Endodermal cell (in vitro differentiated cells): ENCODE results near the gene ANKRD34C. TPM values are rescaled to one million over a fixed set of nuclear protein-coding genes. Genes with fewer than 3 reads are reported as not detected.

Source experiments
- DNase-seq: peaks from one replicate; pipeline ENCODE4 v3.0.0-alpha.2; 2017
- H3K27ac ChIP-seq: 2 replicates; pipeline ENCODE4 v1.5.1; 2013; ENCODE audit warnings: mild to moderate bottlenecking, low read depth, low read length, moderate library complexity
- H3K27me3 ChIP-seq: 2 replicates; pipeline ENCODE4 v1.6.1; 2013; ENCODE audit warnings: mild to moderate bottlenecking, low read length, moderate library complexity; ENCODE audit not compliant: insufficient read depth, control insufficient read depth, poor library complexity, severe bottlenecking
- H3K36me3 ChIP-seq: 2 replicates; pipeline ENCODE4 v1.7.0; 2013; ENCODE audit warnings: mild to moderate bottlenecking, low read length, moderate library complexity; ENCODE audit not compliant: control insufficient read depth, insufficient read depth
- H3K4me1 ChIP-seq: one replicate; pipeline ENCODE4 v1.7.0; 2013; ENCODE audit warnings: low read length; ENCODE audit not compliant: control insufficient read depth, insufficient read depth
- H3K4me3 ChIP-seq: 2 replicates; pipeline ENCODE4 v1.5.1; 2013; ENCODE audit warnings: mild to moderate bottlenecking, low read length, moderate library complexity
- H3K9ac ChIP-seq: 2 replicates; pipeline ENCODE4 v1.6.1; 2013; ENCODE audit warnings: mild to moderate bottlenecking, low read length, moderate library complexity; ENCODE audit not compliant: poor library complexity, severe bottlenecking; ENCODE audit errors: extremely low read depth
- H3K9me3 ChIP-seq: 2 replicates; pipeline ENCODE4 v1.6.1; 2013; ENCODE audit warnings: mild to moderate bottlenecking, low read length, moderate library complexity; ENCODE audit not compliant: control insufficient read depth
- H3K27ac Mint-ChIP-seq: 2 replicates; pipeline ENCODE4 v1.8.0; 2020; ENCODE audit warnings: mixed read lengths
- H3K27me3 Mint-ChIP-seq: 2 replicates; pipeline ENCODE4 v1.8.0; 2021; ENCODE audit warnings: mild to moderate bottlenecking, mixed read lengths; ENCODE audit not compliant: insufficient read depth
- H3K36me3 Mint-ChIP-seq: 2 replicates; pipeline ENCODE4 v1.8.0; 2020; ENCODE audit warnings: low read depth, mixed read lengths
- H3K4me1 Mint-ChIP-seq: 2 replicates; pipeline ENCODE4 v1.8.0; 2020; ENCODE audit warnings: mixed read lengths
- H3K4me3 Mint-ChIP-seq: 2 replicates; pipeline ENCODE4 v1.8.0; 2020; ENCODE audit warnings: mild to moderate bottlenecking, moderate library complexity, mixed read lengths
- H3K9me3 Mint-ChIP-seq: 2 replicates; pipeline ENCODE4 v1.8.0; 2020; ENCODE audit warnings: mild to moderate bottlenecking, mixed read lengths
- WGBS, 2 experiments: methylation state at CpG; one replicate each; pipeline versions ENCODE4 v1.1.5 to v1.1.7; 2013; ENCODE audit warnings: missing lambda C conversion rate in 2 of 2, mixed read lengths in 1 of 2; ENCODE audit not compliant: insufficient coverage in 1 of 2, insufficient read length in 1 of 2; 5-methylcytosine and 5-hydroxymethylcytosine counted together
- total RNA-seq, 2 donors: library from RNA; stranded (reverse); fragmentation: NEBNext Ultra II Directional in 1 of 2; extraction: Animal tissue kit (Norgen Biotek cat#: 25700) in 1 of 2; gene quantifications; 2 replicates in 1 of 2; 3 replicates in 1 of 2; pipeline ENCODE4 v1.2.1, GENCODE V29; 2021
- TF ChIP-seq, protein P1 (sequence below): fragments of 200-600 bp; sonication (generic); conservative IDR thresholded peaks from 2 replicates; pipeline ENCODE4 v1.5.0; 2021; ENCODE audit warnings: antibody characterized with exemption, mild to moderate bottlenecking

Gene ANKRD34C
- total RNA-seq, 2 donors from 2014 or later, result not detected

DNA sequence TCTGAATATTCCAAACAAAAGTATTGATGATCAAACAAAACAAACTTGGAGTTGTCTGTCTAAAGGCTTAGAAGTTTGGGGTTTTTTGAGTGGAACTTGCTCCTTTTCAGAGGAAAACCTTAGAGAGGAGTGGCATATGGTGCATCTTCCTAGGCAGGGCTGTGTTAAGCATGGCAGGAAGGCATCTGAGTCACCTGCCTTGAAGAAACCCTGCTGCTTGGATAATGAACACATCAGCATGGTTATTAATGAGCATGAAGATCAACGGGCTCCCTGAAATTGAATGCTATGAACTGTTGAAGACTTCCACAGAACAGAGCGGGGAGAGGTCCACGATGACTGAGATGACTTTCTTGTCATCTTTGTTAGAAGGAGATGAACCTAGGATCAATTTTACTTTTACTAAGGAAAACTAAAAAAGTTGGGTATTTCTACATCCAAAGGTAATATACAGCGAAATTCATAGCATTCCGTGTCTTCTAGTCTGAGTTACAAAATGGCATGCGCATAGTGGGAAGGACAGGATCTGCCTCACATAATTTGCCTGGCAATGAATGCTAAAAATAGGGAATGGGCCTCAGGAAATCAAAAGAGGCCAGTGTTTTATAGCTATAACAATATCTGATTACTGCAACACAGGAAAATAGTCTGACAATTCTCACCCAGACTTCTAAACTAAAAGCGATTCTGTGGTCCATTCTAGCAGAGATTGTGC is 16.8 kb downstream of the ANKRD34C start:
- no peak overlapping the region for H3K27ac Mint-ChIP-seq
- H3K4me1 Mint-ChIP-seq, result no peaks in the 10 kb centered on the region
- peaks cover 48% of the 10 kb centered on the region for H3K27me3 Mint-ChIP-seq
- no peaks in the 10 kb centered on the region for H3K36me3 Mint-ChIP-seq
- Histone ChIP-seq H3K4me1 (no peaks in the 10 kb centered on the region), H3K27me3 (peaks cover 68% of the 10 kb centered on the region), H3K4me3 (no peak overlapping the region), H3K9me3 (no peaks in the 10 kb centered on the region), H3K27ac (no peak overlapping the region), H3K36me3 (no peaks in the 10 kb centered on the region), H3K9ac (no peak overlapping the region)
- H3K9me3 Mint-ChIP-seq, result no peaks in the 10 kb centered on the region
- H3K4me3 Mint-ChIP-seq, result no peak overlapping the region
- 76 to 86% methylated on average over 3 to 7 of the region's 7 CpGs for WGBS, 2 experiments
- no peak for DNase-seq
- TF ChIP-seq, protein P1, sequence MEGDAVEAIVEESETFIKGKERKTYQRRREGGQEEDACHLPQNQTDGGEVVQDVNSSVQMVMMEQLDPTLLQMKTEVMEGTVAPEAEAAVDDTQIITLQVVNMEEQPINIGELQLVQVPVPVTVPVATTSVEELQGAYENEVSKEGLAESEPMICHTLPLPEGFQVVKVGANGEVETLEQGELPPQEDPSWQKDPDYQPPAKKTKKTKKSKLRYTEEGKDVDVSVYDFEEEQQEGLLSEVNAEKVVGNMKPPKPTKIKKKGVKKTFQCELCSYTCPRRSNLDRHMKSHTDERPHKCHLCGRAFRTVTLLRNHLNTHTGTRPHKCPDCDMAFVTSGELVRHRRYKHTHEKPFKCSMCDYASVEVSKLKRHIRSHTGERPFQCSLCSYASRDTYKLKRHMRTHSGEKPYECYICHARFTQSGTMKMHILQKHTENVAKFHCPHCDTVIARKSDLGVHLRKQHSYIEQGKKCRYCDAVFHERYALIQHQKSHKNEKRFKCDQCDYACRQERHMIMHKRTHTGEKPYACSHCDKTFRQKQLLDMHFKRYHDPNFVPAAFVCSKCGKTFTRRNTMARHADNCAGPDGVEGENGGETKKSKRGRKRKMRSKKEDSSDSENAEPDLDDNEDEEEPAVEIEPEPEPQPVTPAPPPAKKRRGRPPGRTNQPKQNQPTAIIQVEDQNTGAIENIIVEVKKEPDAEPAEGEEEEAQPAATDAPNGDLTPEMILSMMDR, result no peak

DNA sequence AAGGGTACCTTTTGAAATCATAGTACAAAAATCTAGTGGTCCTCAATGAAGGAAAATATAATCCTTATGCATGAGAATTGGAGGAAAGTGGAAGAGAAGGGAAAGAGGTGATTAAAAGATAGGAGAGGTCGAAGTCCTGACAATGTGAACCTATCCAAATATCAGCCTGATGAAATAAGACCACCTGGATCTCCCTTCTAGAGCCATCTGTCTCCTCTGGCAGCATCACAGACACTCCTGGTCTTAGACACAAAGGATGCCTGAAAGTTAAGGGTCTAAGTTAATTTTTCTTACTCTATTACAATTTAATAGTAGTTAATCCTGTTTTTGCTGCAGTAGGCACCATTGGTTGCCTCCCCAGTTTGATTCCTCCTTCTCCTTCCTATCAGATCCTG is 17.3 kb downstream of the ANKRD34C start:
- no peaks in the 10 kb centered on the region for H3K36me3 Mint-ChIP-seq
- H3K4me1 Mint-ChIP-seq, result no peaks in the 10 kb centered on the region
- TF ChIP-seq, protein P1, result no peak
- H3K9me3 Mint-ChIP-seq, result no peaks in the 10 kb centered on the region
- H3K4me3 Mint-ChIP-seq, result no peak overlapping the region
- Histone ChIP-seq H3K36me3 (no peaks in the 10 kb centered on the region), H3K9me3 (no peaks in the 10 kb centered on the region), H3K27ac (no peak overlapping the region), H3K27me3 (peaks cover 74% of the 10 kb centered on the region), H3K4me3 (no peak overlapping the region), H3K4me1 (no peaks in the 10 kb centered on the region), H3K9ac (no peak overlapping the region)
- no peak for DNase-seq
- H3K27ac Mint-ChIP-seq, result no peak overlapping the region
- peaks cover 53% of the 10 kb centered on the region for H3K27me3 Mint-ChIP-seq
- 70 to 100% methylated on average over 1 of the region's 1 CpG for WGBS, 2 experiments

DNA sequence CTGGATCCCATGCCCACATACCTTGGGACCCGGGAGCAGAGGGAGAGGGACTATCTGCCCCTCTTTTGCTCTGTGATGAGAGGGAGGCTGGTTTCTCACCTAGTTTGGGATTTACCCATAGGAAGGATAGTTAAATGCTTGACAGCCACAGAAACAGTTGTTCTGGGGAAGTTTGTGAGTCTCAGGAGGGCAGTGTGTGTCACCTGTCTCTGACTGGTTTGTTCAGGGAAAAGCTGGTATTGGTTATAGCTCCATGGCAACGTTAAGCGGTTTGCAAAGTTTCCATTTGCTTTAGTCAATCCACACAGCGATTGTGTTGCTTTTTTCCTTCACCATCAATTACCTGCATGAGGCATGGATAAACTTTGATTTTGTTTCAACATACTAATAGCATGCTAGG is 24.7 kb downstream of the ANKRD34C start:
- Mint-ChIP-seq H3K4me1 (peaks cover 7% of the 10 kb centered on the region), H3K4me3 (no peak overlapping the region), H3K36me3 (no peaks in the 10 kb centered on the region), H3K27me3 (peaks cover 68% of the 10 kb centered on the region), H3K9me3 (no peaks in the 10 kb centered on the region), H3K27ac (no peak overlapping the region)
- Histone ChIP-seq H3K27ac (no peak overlapping the region), H3K9me3 (no peaks in the 10 kb centered on the region), H3K27me3 (peaks cover 83% of the 10 kb centered on the region), H3K9ac (no peak overlapping the region), H3K4me3 (no peak overlapping the region), H3K4me1 (peaks cover 3% of the 10 kb centered on the region), H3K36me3 (no peaks in the 10 kb centered on the region)
- no peak for DNase-seq
- WGBS, 2 experiments, result 62 to 73% methylated on average over 4 of the region's 4 CpGs
- TF ChIP-seq, protein P1, result no peak
